Astrocyte of the spinal cord (primary cell): ENCODE data around the gene KLHL29.

Experiments used
- DNase-seq: peaks from one replicate; pipeline ENCODE4 v3.0.0; 2011; ENCODE audit warnings: low read depth, low spot score
- H3K4me3 ChIP-seq: 2 replicates; pipeline ENCODE4 v1.5.1; 2011; ENCODE audit warnings: low read depth, mild to moderate bottlenecking, low read length, moderate library complexity
- CTCF ChIP-seq: IDR thresholded peaks from 2 replicates; pipeline ENCODE4 v1.5.1; 2012; ENCODE audit warnings: low read depth, mild to moderate bottlenecking, low read length, inconsistent platforms
- in situ Hi-C: cut with HindIII; loops from 2 replicates; pipeline ENCODE4 v1.10.0; 2017; ENCODE audit warnings: low sequenced_read_pairs

Gene KLHL29

GRCh38 chr2:23505218-23505983, 120.4 kb downstream of the KLHL29 start:
- DNase-seq: no peak
- in situ Hi-C loops: no loop called here
- no peak for TF ChIP-seq CTCF
- no peak overlapping the region for H3K4me3 ChIP-seq

GRCh38 chr2:23505984-23506380, 121.0 kb downstream of the KLHL29 start:
- H3K4me3 ChIP-seq: no peak overlapping the region
- no peak for TF ChIP-seq CTCF
- in situ Hi-C loops: no loop called here
- DNase-seq: no peak

- TF ChIP-seq CTCF: no peak
- no peak overlapping the region for H3K4me3 ChIP-seq
- in situ Hi-C loops: no loop called here
- DNase-seq: no peak
Observed at GRCh38 chr2:23506531-23507266, 121.7 kb downstream of the KLHL29 start.

- in situ Hi-C loops: no loop called here
- TF ChIP-seq CTCF: no peak
- H3K4me3 ChIP-seq: no peak overlapping the region
- no peak for DNase-seq
Observed at GRCh38 chr2:23507267-23508065, 122.5 kb downstream of the KLHL29 start.

- no peak for TF ChIP-seq CTCF
- DNase-seq: no peak
- in situ Hi-C loops: no loop called here
- H3K4me3 ChIP-seq: no peak overlapping the region
Observed at GRCh38 chr2:23508066-23508390, 123.0 kb downstream of the KLHL29 start.

GRCh38 chr2:23509103-23509502, 124.1 kb downstream of the KLHL29 start:
- in situ Hi-C loops: no loop called here
- DNase-seq: no peak
- H3K4me3 ChIP-seq: no peak overlapping the region
- no peak for TF ChIP-seq CTCF
